ENCODE data around the gene MRPS10. TPM values are rescaled to one million over a fixed set of nuclear protein-coding genes. Genes with fewer than 3 reads are reported as not detected.
A peak's percentile ranks its signal among the peaks of the same experiment; 100 is the strongest.

The MRPS10 gene
- total RNA-seq, 1 donor from 2014 or later = 32.1 TPM

GRCh38 chr6:42201382-42201781 is 16.3 kb downstream of the MRPS10 start:
- FAIRE-seq (no peak), DNase-seq (ENCODE audit: low read depth) (no peak)
- H3K36me3 Mint-ChIP-seq (ENCODE audit: low read depth, unreplicated experiment) = peaks cover 5% of the 10 kb centered on the region
- Histone ChIP-seq H3K27me3 (ENCODE audit: insufficient read depth, low read length) (no peaks in the 10 kb centered on the region), H3K9me3 (ENCODE audit: insufficient read depth, low read depth, low read length) (no peaks in the 10 kb centered on the region), H2AFZ (ENCODE audit: low read depth, low read length) (no peak overlapping the region), H3K4me1 (ENCODE audit: insufficient read depth, low read length) (peaks cover 31% of the 10 kb centered on the region), H3K4me2 (ENCODE audit: low read length) (no peak overlapping the region), H3K27ac (ENCODE audit: low read depth, low read length) (no peak overlapping the region), H3K4me3 (ENCODE audit: insufficient read depth, low read depth, low read length) (no peak overlapping the region), H3K79me2 (ENCODE audit: insufficient read depth, low read length) (no peaks in the 10 kb centered on the region), H3K9ac (ENCODE audit: low read length) (no peak overlapping the region), H4K20me1 (ENCODE audit: insufficient read depth, low read length) (no peaks in the 10 kb centered on the region), H3K36me3 (ENCODE audit: insufficient read depth, low read length) (peaks cover 3% of the 10 kb centered on the region)
- no peak overlapping the region for H3K4me3 Mint-ChIP-seq (ENCODE audit: unreplicated experiment)
- H3K9me3 Mint-ChIP-seq (ENCODE audit: unreplicated experiment) = peaks cover 2% of the 10 kb centered on the region
- H3K27ac Mint-ChIP-seq (ENCODE audit: unreplicated experiment) = no peak overlapping the region
- no peaks in the 10 kb centered on the region for H3K27me3 Mint-ChIP-seq (ENCODE audit: low read depth, unreplicated experiment)
- no peak for TF ChIP-seq EZH2 (IDR thresholded peaks at IDR 0.05; ENCODE audit: insufficient read depth, low read length)
- TF ChIP-seq CTCF (IDR thresholded peaks at IDR 0.05; ENCODE audit: insufficient read depth, low read depth, low read length) = no peak
- H3K4me1 Mint-ChIP-seq (ENCODE audit: low read depth, unreplicated experiment) = peaks cover 20% of the 10 kb centered on the region

- Mint-ChIP-seq H3K9me3 (ENCODE audit: unreplicated experiment) (peaks cover 2% of the 10 kb centered on the region), H3K4me3 (ENCODE audit: unreplicated experiment) (no peak overlapping the region), H3K4me1 (ENCODE audit: low read depth, unreplicated experiment) (peaks cover 20% of the 10 kb centered on the region), H3K27me3 (ENCODE audit: low read depth, unreplicated experiment) (no peaks in the 10 kb centered on the region), H3K36me3 (ENCODE audit: low read depth, unreplicated experiment) (peaks cover 2% of the 10 kb centered on the region), H3K27ac (ENCODE audit: unreplicated experiment) (peak overlapping the region; percentile 42)
- Histone ChIP-seq H3K79me2 (ENCODE audit: insufficient read depth, low read length) (no peaks in the 10 kb centered on the region), H3K4me1 (ENCODE audit: insufficient read depth, low read length) (peaks cover 31% of the 10 kb centered on the region), H3K9ac (ENCODE audit: low read length) (no peak overlapping the region), H3K27me3 (ENCODE audit: insufficient read depth, low read length) (no peaks in the 10 kb centered on the region), H4K20me1 (ENCODE audit: insufficient read depth, low read length) (no peaks in the 10 kb centered on the region), H2AFZ (ENCODE audit: low read depth, low read length) (no peak overlapping the region), H3K36me3 (ENCODE audit: insufficient read depth, low read length) (peaks cover 3% of the 10 kb centered on the region), H3K27ac (ENCODE audit: low read depth, low read length) (peak overlapping the region; percentile 55), H3K9me3 (ENCODE audit: insufficient read depth, low read depth, low read length) (no peaks in the 10 kb centered on the region), H3K4me3 (ENCODE audit: insufficient read depth, low read depth, low read length) (no peak overlapping the region), H3K4me2 (ENCODE audit: low read length) (peak overlapping the region; percentile 50)
- FAIRE-seq = peak; percentile 83
- TF ChIP-seq EZH2 (IDR thresholded peaks at IDR 0.05; ENCODE audit: insufficient read depth, low read length) (no peak), CTCF (IDR thresholded peaks at IDR 0.05; ENCODE audit: insufficient read depth, low read depth, low read length) (no peak)
- DNase-seq (ENCODE audit: low read depth) = peak; percentile 95
These were observed 17.6 kb downstream of the MRPS10 start for GRCh38 chr6:42200035-42200434.

GRCh38 chr6:42199106-42199981 is 18.3 kb downstream of the MRPS10 start:
- peak; percentile 74 for DNase-seq (ENCODE audit: low read depth)
- Histone ChIP-seq H2AFZ (ENCODE audit: low read depth, low read length) (no peak overlapping the region), H3K36me3 (ENCODE audit: insufficient read depth, low read length) (peaks cover 3% of the 10 kb centered on the region), H3K4me3 (ENCODE audit: insufficient read depth, low read depth, low read length) (no peak overlapping the region), H3K27me3 (ENCODE audit: insufficient read depth, low read length) (no peaks in the 10 kb centered on the region), H3K27ac (ENCODE audit: low read depth, low read length) (peak overlapping the region; percentile 55), H3K4me2 (ENCODE audit: low read length) (peak overlapping the region; percentile 50), H3K9ac (ENCODE audit: low read length) (no peak overlapping the region), H3K9me3 (ENCODE audit: insufficient read depth, low read depth, low read length) (no peaks in the 10 kb centered on the region), H3K4me1 (ENCODE audit: insufficient read depth, low read length) (peaks cover 27% of the 10 kb centered on the region), H4K20me1 (ENCODE audit: insufficient read depth, low read length) (no peaks in the 10 kb centered on the region), H3K79me2 (ENCODE audit: insufficient read depth, low read length) (no peaks in the 10 kb centered on the region)
- Mint-ChIP-seq H3K36me3 (ENCODE audit: low read depth, unreplicated experiment) (peaks cover 2% of the 10 kb centered on the region), H3K4me3 (ENCODE audit: unreplicated experiment) (peak overlapping the region; percentile 29), H3K9me3 (ENCODE audit: unreplicated experiment) (peaks cover 2% of the 10 kb centered on the region), H3K27ac (ENCODE audit: unreplicated experiment) (peak overlapping the region; percentile 42), H3K4me1 (ENCODE audit: low read depth, unreplicated experiment) (peaks cover 17% of the 10 kb centered on the region), H3K27me3 (ENCODE audit: low read depth, unreplicated experiment) (no peaks in the 10 kb centered on the region)
- TF ChIP-seq EZH2 (IDR thresholded peaks at IDR 0.05; ENCODE audit: insufficient read depth, low read length) (no peak), CTCF (IDR thresholded peaks at IDR 0.05; ENCODE audit: insufficient read depth, low read depth, low read length) (no peak)
- FAIRE-seq = no peak

Measured in astrocyte (in vitro differentiated cells and primary cell).